Thyroid gland (tissue), 4 donors: Measurements from ENCODE around the gene PACS1. TPM values are rescaled to one million over a fixed set of nuclear protein-coding genes. Genes with fewer than 3 reads are reported as not detected.

Experiments used
- DNase-seq, 2 donors: peaks; one replicate each; pipeline ENCODE4 v3.0.0-alpha.2; 2019
- H3K27ac ChIP-seq, 3 donors: fragments of 200-600 bp; sonication (generic); 1 replicate in 2 of 3; 2 replicates in 1 of 3; pipeline ENCODE4 v1.5.1; 2016 to 2019; ENCODE audit warnings: mild to moderate bottlenecking in 1 of 3, moderate library complexity in 1 of 3
- H3K27me3 ChIP-seq: fragments of 200-600 bp; sonication (generic); one replicate; pipeline ENCODE4 v1.5.1; 2019
- H3K36me3 ChIP-seq, 2 donors: fragments of 200-600 bp; sonication (generic); one replicate each; pipeline ENCODE4 v1.5.1; 2016 to 2019
- H3K4me1 ChIP-seq, 2 donors: fragments of 200-600 bp; sonication (generic); one replicate each; pipeline ENCODE4 v1.5.1; 2017 to 2019
- H3K4me3 ChIP-seq, 3 donors: fragments of 200-600 bp; sonication (generic); replicated peaks in 1 of 3; 1 replicate in 2 of 3; 2 replicates in 1 of 3; pipeline ENCODE4 v1.5.1; 2016; ENCODE audit warnings: mild to moderate bottlenecking in 1 of 3
- H3K9me3 ChIP-seq: fragments of 200-600 bp; sonication (generic); one replicate; pipeline ENCODE4 v1.5.1; 2017
- CTCF ChIP-seq, 6 experiments: fragments of 200-600 bp in 3 of 6; fragments of 450-650 bp in 3 of 6; sonication (generic) in 3 of 6; IDR thresholded peaks; one replicate each; pipeline ENCODE4 v1.5.1; 2016 to 2019; ENCODE audit warnings: antibody characterized with exemption in 6 of 6, mild to moderate bottlenecking in 2 of 6, inconsistent platforms in 1 of 6, moderate library complexity in 1 of 6
- POLR2A ChIP-seq, 2 donors: fragments of 450-650 bp; IDR thresholded peaks; one replicate each; pipeline ENCODE4 v1.6.1; 2017; ENCODE audit warnings: antibody characterized with exemption in 2 of 2, mild to moderate bottlenecking in 2 of 2, moderate library complexity in 1 of 2
- WGBS, 2 donors: methylation state at CpG; one replicate each; pipeline ENCODE4 v1.1.5; 2017; 5-methylcytosine and 5-hydroxymethylcytosine counted together
- intact Hi-C: fragments of 100-400 bp; cut with DNase I; formaldehyde crosslinking; loops from one replicate; pipeline ENCODE4 v1.15.1; 2023
- total RNA-seq, 4 donors: library from RNA; depleted of rRNA; stranded (reverse); fragments of >200 nt; gene quantifications; one replicate each; pipeline ENCODE4 v1.2.3, GENCODE V29; 2016

The PACS1 gene
- total RNA-seq, 4 donors from 2014 or later: 39.6 to 67.7 (median 59.7) TPM

- Histone ChIP-seq H3K27me3 (no peaks in the 10 kb centered on the region), H3K36me3 (peaks cover 9 to 21% of the 10 kb centered on the region in 2 donors), H3K4me1 (no peaks in the 10 kb centered on the region), H3K9me3 (no peaks in the 10 kb centered on the region), H3K4me3 (no peak overlapping the region), H3K27ac (no peak overlapping the region)
- TF ChIP-seq POLR2A (IDR thresholded peaks at IDR 0.05): no peak
- TF ChIP-seq CTCF (IDR thresholded peaks at IDR 0.05): no peak
- intact Hi-C loops: no loop called here
- no peak for DNase-seq
These were observed 156.0 kb downstream of the PACS1 start for GRCh38 chr11:66226101-66226500.

- Histone ChIP-seq H3K27ac (no peak overlapping the region), H3K9me3 (no peaks in the 10 kb centered on the region), H3K4me3 (no peak overlapping the region), H3K27me3 (no peaks in the 10 kb centered on the region), H3K4me1 (no peaks in the 10 kb centered on the region), H3K36me3 (peaks cover 23 to 36% of the 10 kb centered on the region in 2 donors)
- TF ChIP-seq POLR2A (IDR thresholded peaks at IDR 0.05) (no peak), CTCF (IDR thresholded peaks at IDR 0.05) (no peak)
- WGBS, 2 donors: 91 to 94% methylated on average over 5 of the region's 5 CpGs
- no peak for DNase-seq
- intact Hi-C loops: no loop called here
These were observed 157.6 kb downstream of the PACS1 start for GRCh38 chr11:66227700-66228099.

GRCh38 chr11:66228521-66228920 lies 158.4 kb downstream of the PACS1 start:
- intact Hi-C loops: no loop called here
- 89 to 91% methylated on average over 6 of the region's 6 CpGs for WGBS, 2 donors
- H3K36me3 ChIP-seq: peaks cover 30 to 44% of the 10 kb centered on the region in 2 donors

GRCh38 chr11:66230156-66230555 lies 160.1 kb downstream of the PACS1 start:
- TF ChIP-seq POLR2A (IDR thresholded peaks at IDR 0.05) (no peak), CTCF (IDR thresholded peaks at IDR 0.05) (no peak)
- intact Hi-C loops: no loop called here
- DNase-seq: no peak
- Histone ChIP-seq H3K27ac (no peak overlapping the region), H3K9me3 (no peaks in the 10 kb centered on the region), H3K4me1 (no peaks in the 10 kb centered on the region), H3K4me3 (no peak overlapping the region), H3K36me3 (peaks cover 43 to 56% of the 10 kb centered on the region in 2 donors), H3K27me3 (no peaks in the 10 kb centered on the region)
- 84 to 86% methylated on average over 6 of the region's 6 CpGs for WGBS, 2 donors

More at GRCh38 chr11:66228521-66228920, 158.4 kb downstream of the PACS1 start:
- H3K27me3 ChIP-seq: no peaks in the 10 kb centered on the region
- no peak for DNase-seq
- no peaks in the 10 kb centered on the region for H3K4me1 ChIP-seq
- no peak for TF ChIP-seq CTCF (IDR thresholded peaks at IDR 0.05)
- no peak for TF ChIP-seq POLR2A (IDR thresholded peaks at IDR 0.05)
- no peaks in the 10 kb centered on the region for H3K9me3 ChIP-seq
- no peak overlapping the region for H3K4me3 ChIP-seq
- no peak overlapping the region for H3K27ac ChIP-seq

- no peak for TF ChIP-seq POLR2A (IDR thresholded peaks at IDR 0.05)
- no peak for TF ChIP-seq CTCF (IDR thresholded peaks at IDR 0.05)
- WGBS, 2 donors: 94 to 97% methylated on average over 11 to 14 of the region's 14 CpGs
- Histone ChIP-seq H3K9me3 (no peaks in the 10 kb centered on the region), H3K27ac (no peak overlapping the region), H3K27me3 (no peaks in the 10 kb centered on the region), H3K4me1 (peaks cover 0 to 4% of the 10 kb centered on the region in 2 donors), H3K36me3 (peaks cover 51 to 62% of the 10 kb centered on the region in 2 donors), H3K4me3 (no peak overlapping the region)
- no peak for DNase-seq
- intact Hi-C loops: no loop called here
These were observed 160.9 kb downstream of the PACS1 start for GRCh38 chr11:66230978-66231377.
